Stimulated activated naive CD8-positive, alpha-beta T cell treated with anti-CD3 and anti-CD28 coated beads, Interleukin-15, amount 100 ng/mL, for 72 hours (primary cell): Measurements from ENCODE around the gene BCL6B.

Experiments
- ATAC-seq: fragments of 150-1000 bp; cut with Tn5 transposase; 2 replicates; pipeline ENCODE4 v1.10.0; 2021; ENCODE audit warnings: mild to moderate bottlenecking, moderate library complexity
- DNase-seq, 2 donors: peaks; one replicate each; pipeline ENCODE4 v3.0.0; 2021 to 2022
- H3K27ac Mint-ChIP-seq, 2 donors: one replicate each; pipeline ENCODE4 v1.8.0; 2022; ENCODE audit warnings: mild to moderate bottlenecking in 2 of 2, mixed read lengths in 2 of 2, moderate library complexity in 2 of 2
- H3K27me3 Mint-ChIP-seq: one replicate; pipeline ENCODE4 v1.8.0; 2022; ENCODE audit warnings: mixed read lengths
- H3K4me1 Mint-ChIP-seq: one replicate; pipeline ENCODE4 v1.8.0; 2022; ENCODE audit warnings: mild to moderate bottlenecking, mixed read lengths
- H3K4me3 Mint-ChIP-seq, 2 donors: one replicate each; pipeline ENCODE4 v1.8.0; 2022; ENCODE audit warnings: mild to moderate bottlenecking in 2 of 2, mixed read lengths in 2 of 2, moderate library complexity in 1 of 2
- H3K9me3 Mint-ChIP-seq, 2 donors: one replicate each; pipeline ENCODE4 v1.8.0; 2022; ENCODE audit warnings: mixed read lengths in 2 of 2

Gene BCL6B

GRCh38 chr17:7001318-7001961 lies 21.4 kb upstream of the BCL6B start:
- Mint-ChIP-seq H3K4me3 (no peak overlapping the region), H3K27ac (peak overlapping the region in 1 of 2 donors; percentile 83), H3K27me3 (no peaks in the 10 kb centered on the region), H3K4me1 (peaks cover 15% of the 10 kb centered on the region), H3K9me3 (no peaks in the 10 kb centered on the region)
- DNase-seq = peak in 1 of 2 donors; percentile 41
- ATAC-seq = no peak

- ATAC-seq (no peak), DNase-seq (no peak)
- Mint-ChIP-seq H3K9me3 (no peaks in the 10 kb centered on the region), H3K4me3 (no peak overlapping the region), H3K27ac (peak overlapping the region in 1 of 2 donors; percentile 84), H3K27me3 (no peaks in the 10 kb centered on the region), H3K4me1 (peaks cover 24% of the 10 kb centered on the region)
Observed at GRCh38 chr17:7002288-7003047, 20.4 kb upstream of the BCL6B start.

GRCh38 chr17:7003745-7004144 lies 19.1 kb upstream of the BCL6B start:
- no peak overlapping the region for H3K27ac Mint-ChIP-seq

GRCh38 chr17:7004398-7005253 lies 18.2 kb upstream of the BCL6B start:
- DNase-seq = peak; percentile 55 to 57
- H3K9me3 Mint-ChIP-seq = no peaks in the 10 kb centered on the region
- no peaks in the 10 kb centered on the region for H3K27me3 Mint-ChIP-seq
- ATAC-seq = peak; percentile 100
- H3K27ac Mint-ChIP-seq = no peak overlapping the region
- no peak overlapping the region for H3K4me3 Mint-ChIP-seq
- peaks cover 33% of the 10 kb centered on the region for H3K4me1 Mint-ChIP-seq

More at GRCh38 chr17:7003745-7004144, 19.1 kb upstream of the BCL6B start:
- peaks cover 25% of the 10 kb centered on the region for H3K4me1 Mint-ChIP-seq
- DNase-seq (no peak), ATAC-seq (no peak)
- no peak overlapping the region for H3K4me3 Mint-ChIP-seq
- no peaks in the 10 kb centered on the region for H3K9me3 Mint-ChIP-seq
- no peaks in the 10 kb centered on the region for H3K27me3 Mint-ChIP-seq

GRCh38 chr17:7005716-7006115 lies 17.1 kb upstream of the BCL6B start:
- Mint-ChIP-seq H3K27me3 (no peaks in the 10 kb centered on the region), H3K27ac (no peak overlapping the region), H3K4me3 (no peak overlapping the region), H3K4me1 (peaks cover 44% of the 10 kb centered on the region), H3K9me3 (no peaks in the 10 kb centered on the region)
- DNase-seq = no peak
- no peak for ATAC-seq

GRCh38 chr17:7007143-7007542 lies 15.7 kb upstream of the BCL6B start:
- no peaks in the 10 kb centered on the region for H3K27me3 Mint-ChIP-seq
- H3K4me3 Mint-ChIP-seq = no peak overlapping the region
- peak overlapping the region in 1 of 2 donors; percentile 69 for H3K27ac Mint-ChIP-seq
- peaks cover 48% of the 10 kb centered on the region for H3K4me1 Mint-ChIP-seq
- no peak for ATAC-seq
- no peaks in the 10 kb centered on the region for H3K9me3 Mint-ChIP-seq
- DNase-seq = no peak

GRCh38 chr17:7010523-7010922 lies 12.3 kb upstream of the BCL6B start:
- Mint-ChIP-seq H3K4me1 (peaks cover 41% of the 10 kb centered on the region), H3K9me3 (no peaks in the 10 kb centered on the region), H3K4me3 (peak overlapping the region; percentile 95 to 97), H3K27ac (no peak overlapping the region), H3K27me3 (no peaks in the 10 kb centered on the region)
- no peak for ATAC-seq
- no peak for DNase-seq

- peak overlapping the region; percentile 95 to 97 for H3K4me3 Mint-ChIP-seq
- H3K27ac Mint-ChIP-seq = peak overlapping the region; percentile 34 to 100
- DNase-seq = no peak
- no peak for ATAC-seq
- no peaks in the 10 kb centered on the region for H3K9me3 Mint-ChIP-seq
- peaks cover 50% of the 10 kb centered on the region for H3K4me1 Mint-ChIP-seq
- no peaks in the 10 kb centered on the region for H3K27me3 Mint-ChIP-seq
Observed at GRCh38 chr17:7011415-7011814, 11.4 kb upstream of the BCL6B start.

GRCh38 chr17:7011942-7012254 lies 11.0 kb upstream of the BCL6B start:
- Mint-ChIP-seq H3K9me3 (no peaks in the 10 kb centered on the region), H3K27ac (peak overlapping the region; percentile 100), H3K4me1 (peaks cover 52% of the 10 kb centered on the region), H3K27me3 (no peaks in the 10 kb centered on the region), H3K4me3 (peak overlapping the region; percentile 95 to 97)
- DNase-seq (no peak), ATAC-seq (no peak)

- H3K4me3 Mint-ChIP-seq = peak overlapping the region; percentile 95 to 97
- ATAC-seq (peak; percentile 87), DNase-seq (peak; percentile 98 to 99)
- no peaks in the 10 kb centered on the region for H3K27me3 Mint-ChIP-seq
- H3K4me1 Mint-ChIP-seq = peaks cover 64% of the 10 kb centered on the region
- H3K9me3 Mint-ChIP-seq = no peaks in the 10 kb centered on the region
- H3K27ac Mint-ChIP-seq = peak overlapping the region; percentile 90 to 100
Observed at GRCh38 chr17:7014261-7014994, 8.4 kb upstream of the BCL6B start.

GRCh38 chr17:7014995-7015958 lies 7.6 kb upstream of the BCL6B start:
- H3K9me3 Mint-ChIP-seq = no peaks in the 10 kb centered on the region
- peaks cover 3% of the 10 kb centered on the region for H3K27me3 Mint-ChIP-seq
- ATAC-seq = peak; percentile 68
- peaks cover 64% of the 10 kb centered on the region for H3K4me1 Mint-ChIP-seq
- H3K4me3 Mint-ChIP-seq = peak overlapping the region; percentile 86 to 89
- H3K27ac Mint-ChIP-seq = peak overlapping the region; percentile 88 to 97
- DNase-seq = peak; percentile 85 to 93

- ATAC-seq (no peak), DNase-seq (peak in 1 of 2 donors; percentile 50)
- H3K4me3 Mint-ChIP-seq = peak overlapping the region; percentile 86 to 89
- H3K4me1 Mint-ChIP-seq = peaks cover 64% of the 10 kb centered on the region
- H3K9me3 Mint-ChIP-seq = no peaks in the 10 kb centered on the region
- peaks cover 15% of the 10 kb centered on the region for H3K27me3 Mint-ChIP-seq
- peak overlapping the region; percentile 74 to 88 for H3K27ac Mint-ChIP-seq
Observed at GRCh38 chr17:7016418-7016817, 6.4 kb upstream of the BCL6B start.

GRCh38 chr17:7016886-7017826 lies 5.7 kb upstream of the BCL6B start:
- Mint-ChIP-seq H3K4me1 (peaks cover 68% of the 10 kb centered on the region), H3K4me3 (peak overlapping the region; percentile 86 to 89), H3K9me3 (no peaks in the 10 kb centered on the region), H3K27me3 (peaks cover 17% of the 10 kb centered on the region), H3K27ac (peak overlapping the region in 1 of 2 donors; percentile 88)
- ATAC-seq (no peak), DNase-seq (no peak)
